Activated CD4-positive, alpha-beta memory T cell treated with anti-CD3 and anti-CD28 coated beads for 36 hours (primary cell): ENCODE results near the gene FAM131B. TPM values are rescaled to one million over a fixed set of nuclear protein-coding genes. Genes with fewer than 3 reads are reported as not detected.
A peak's percentile ranks its signal among the peaks of the same experiment; 100 is the strongest.

Source experiments
- CTCF ChIA-PET: fragments of 350-600 bp; sonication (Branson Sonifier 250); formaldehyde crosslinking; loops from one replicate; lab custom pipeline; 2021; ENCODE audit warnings: antibody characterized with exemption, inconsistent platforms; lab: Charles Lee
- POLR2A ChIA-PET: fragments of 350-600 bp; sonication (Branson Sonifier 250); formaldehyde crosslinking; loops from one replicate; lab custom pipeline; 2021; ENCODE audit warnings: antibody characterized with exemption; lab: Charles Lee
- DNase-seq: peaks from one replicate; pipeline ENCODE4 v3.0.0-alpha.2; 2020
- H3K27ac Mint-ChIP-seq: one replicate; pipeline ENCODE4 v1.8.0; 2021; ENCODE audit warnings: mixed read lengths
- H3K27me3 Mint-ChIP-seq: one replicate; pipeline ENCODE4 v1.8.0; 2021; ENCODE audit warnings: mixed read lengths
- H3K36me3 Mint-ChIP-seq: one replicate; pipeline ENCODE4 v1.8.0; 2021; ENCODE audit warnings: mixed read lengths
- H3K4me1 Mint-ChIP-seq: one replicate; pipeline ENCODE4 v1.8.0; 2021; ENCODE audit warnings: low read depth, mixed read lengths
- H3K4me3 Mint-ChIP-seq: one replicate; pipeline ENCODE4 v1.8.0; 2021; ENCODE audit warnings: mild to moderate bottlenecking, mixed read lengths
- H3K9me3 Mint-ChIP-seq: one replicate; pipeline ENCODE4 v1.8.0; 2021; ENCODE audit warnings: mixed read lengths
- intact Hi-C: fragments of 100-400 bp; cut with micrococcal nuclease; formaldehyde crosslinking; loops from one replicate; pipeline ENCODE4 v1.15.1; 2023
- total RNA-seq, 2 experiments: library from RNA; stranded (reverse); gene quantifications; one replicate each; pipeline ENCODE4 v1.2.3, GENCODE V29; 2021

Gene FAM131B
- total RNA-seq, 2 experiments from 2014 or later = 1.9 to 2.3 TPM

DNA sequence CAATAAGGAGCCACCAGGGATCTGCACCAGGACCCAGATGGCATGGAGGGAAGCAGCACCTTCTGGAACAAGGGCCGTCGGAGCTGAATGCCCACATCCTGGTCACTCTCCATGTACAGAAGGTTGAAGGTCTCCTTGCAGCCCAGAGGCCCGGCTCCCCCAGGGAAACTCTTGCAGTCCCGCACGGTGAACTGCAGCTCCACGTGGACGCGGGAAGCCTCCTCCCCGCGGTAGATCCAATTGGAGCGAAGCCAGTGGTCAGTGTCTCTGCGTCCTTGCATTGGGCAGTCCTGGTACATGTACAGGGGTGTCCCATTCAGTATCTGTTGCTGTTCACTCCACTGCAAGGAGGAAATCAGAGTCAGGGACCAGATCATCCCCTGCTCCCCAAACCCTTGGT lies 38.8 kb upstream of the FAM131B start:
- no peak overlapping the region for H3K4me3 Mint-ChIP-seq
- intact Hi-C loops = no loop called here
- H3K27me3 Mint-ChIP-seq = no peaks in the 10 kb centered on the region
- no peak for DNase-seq
- ChIA-PET POLR2A (no interaction called here), CTCF (interaction anchor here (1.6 to 4.1 kb wide), 2 partner anchors 15 to 102 kb away, joined by 4 to 28 read pairs; no protein-coding TSS in a partner anchor)
- no peaks in the 10 kb centered on the region for H3K36me3 Mint-ChIP-seq
- H3K27ac Mint-ChIP-seq = no peak overlapping the region
- H3K4me1 Mint-ChIP-seq = peaks cover 14% of the 10 kb centered on the region
- H3K9me3 Mint-ChIP-seq = no peaks in the 10 kb centered on the region

DNA sequence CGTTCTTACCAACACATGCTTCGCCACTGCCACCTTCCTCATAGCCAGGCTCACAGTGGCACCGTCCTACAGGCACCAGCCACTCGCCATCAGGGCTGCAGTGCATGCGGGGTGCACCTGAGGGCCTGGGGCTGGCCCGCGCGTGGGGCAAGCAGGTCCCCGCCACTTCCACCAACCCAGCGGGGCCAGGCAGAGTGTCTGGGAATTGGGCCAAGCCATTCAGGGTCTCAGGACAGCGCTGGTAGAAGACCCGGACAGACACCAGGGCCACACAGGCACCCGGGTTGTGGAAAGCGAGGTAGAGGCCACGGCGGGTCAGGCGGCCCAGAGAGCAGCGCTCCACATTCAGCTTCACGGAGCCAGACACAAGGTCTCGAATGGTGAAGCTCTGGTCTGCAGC lies 37.1 kb upstream of the FAM131B start:
- Mint-ChIP-seq H3K4me3 (no peak overlapping the region), H3K4me1 (peaks cover 11% of the 10 kb centered on the region), H3K36me3 (no peaks in the 10 kb centered on the region), H3K27ac (no peak overlapping the region), H3K9me3 (no peaks in the 10 kb centered on the region), H3K27me3 (no peaks in the 10 kb centered on the region)
- no peak for DNase-seq
- ChIA-PET CTCF (interaction anchor here (0.9 to 4.1 kb wide), 2 partner anchors 16 to 19 kb away, joined by 3 to 28 read pairs; no protein-coding TSS in a partner anchor), POLR2A (no interaction called here)
- intact Hi-C loops = no loop called here

DNA sequence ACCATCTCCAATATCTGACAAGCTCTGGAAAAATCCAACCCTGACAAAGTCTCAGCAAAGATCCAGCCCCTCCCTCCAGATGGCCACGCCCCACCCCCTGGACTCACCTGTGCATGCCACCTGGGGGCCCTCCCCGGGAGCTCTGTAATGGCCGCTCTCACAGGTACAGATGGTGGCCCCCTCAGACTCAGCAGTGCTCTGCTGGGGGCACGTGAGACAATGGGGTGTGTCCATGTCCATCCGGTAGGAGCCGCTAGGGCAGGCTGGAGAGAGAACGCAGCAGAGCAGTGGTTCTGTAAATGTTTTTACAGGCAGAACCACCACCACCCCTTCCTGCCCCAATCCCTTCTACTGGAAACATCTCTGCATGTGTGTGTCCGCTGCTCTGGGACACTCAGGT lies 36.6 kb upstream of the FAM131B start:
- Mint-ChIP-seq H3K27me3 (no peaks in the 10 kb centered on the region), H3K4me3 (no peak overlapping the region), H3K9me3 (no peaks in the 10 kb centered on the region), H3K27ac (no peak overlapping the region), H3K36me3 (no peaks in the 10 kb centered on the region), H3K4me1 (peaks cover 11% of the 10 kb centered on the region)
- DNase-seq = no peak
- intact Hi-C loops = no loop called here
- POLR2A ChIA-PET = no interaction called here
- CTCF ChIA-PET = interaction anchor here (0.9 kb wide), 1 partner anchor 19 kb away, joined by 3 read pairs; no protein-coding TSS in a partner anchor

DNA sequence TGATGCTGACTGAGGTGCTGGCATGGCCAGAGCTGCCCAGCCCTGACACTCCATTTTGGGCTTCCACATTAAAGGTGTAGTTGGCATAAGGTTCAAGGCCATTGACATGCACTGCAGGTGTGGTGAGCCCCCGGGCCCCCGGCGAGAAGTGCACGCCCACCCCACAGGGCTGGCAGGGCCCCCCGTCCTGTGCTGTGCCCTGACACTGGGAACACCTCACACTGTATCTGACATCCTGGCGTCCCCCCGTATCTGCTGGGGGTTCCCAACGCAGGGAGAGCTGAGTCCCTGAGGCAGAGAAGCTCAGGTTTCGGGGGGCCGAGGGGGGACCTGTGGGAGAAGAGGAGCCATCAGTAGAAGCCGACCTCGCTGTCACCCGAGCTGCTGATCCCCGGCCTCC lies 36.1 kb upstream of the FAM131B start:
- CTCF ChIA-PET = interaction anchor here (0.9 kb wide), 1 partner anchor 18 kb away, joined by 3 read pairs; no protein-coding TSS in a partner anchor
- Mint-ChIP-seq H3K9me3 (no peaks in the 10 kb centered on the region), H3K27ac (no peak overlapping the region), H3K27me3 (no peaks in the 10 kb centered on the region), H3K4me1 (peaks cover 8% of the 10 kb centered on the region), H3K4me3 (no peak overlapping the region), H3K36me3 (no peaks in the 10 kb centered on the region)
- intact Hi-C loops = no loop called here
- DNase-seq = no peak
- POLR2A ChIA-PET = no interaction called here

DNA sequence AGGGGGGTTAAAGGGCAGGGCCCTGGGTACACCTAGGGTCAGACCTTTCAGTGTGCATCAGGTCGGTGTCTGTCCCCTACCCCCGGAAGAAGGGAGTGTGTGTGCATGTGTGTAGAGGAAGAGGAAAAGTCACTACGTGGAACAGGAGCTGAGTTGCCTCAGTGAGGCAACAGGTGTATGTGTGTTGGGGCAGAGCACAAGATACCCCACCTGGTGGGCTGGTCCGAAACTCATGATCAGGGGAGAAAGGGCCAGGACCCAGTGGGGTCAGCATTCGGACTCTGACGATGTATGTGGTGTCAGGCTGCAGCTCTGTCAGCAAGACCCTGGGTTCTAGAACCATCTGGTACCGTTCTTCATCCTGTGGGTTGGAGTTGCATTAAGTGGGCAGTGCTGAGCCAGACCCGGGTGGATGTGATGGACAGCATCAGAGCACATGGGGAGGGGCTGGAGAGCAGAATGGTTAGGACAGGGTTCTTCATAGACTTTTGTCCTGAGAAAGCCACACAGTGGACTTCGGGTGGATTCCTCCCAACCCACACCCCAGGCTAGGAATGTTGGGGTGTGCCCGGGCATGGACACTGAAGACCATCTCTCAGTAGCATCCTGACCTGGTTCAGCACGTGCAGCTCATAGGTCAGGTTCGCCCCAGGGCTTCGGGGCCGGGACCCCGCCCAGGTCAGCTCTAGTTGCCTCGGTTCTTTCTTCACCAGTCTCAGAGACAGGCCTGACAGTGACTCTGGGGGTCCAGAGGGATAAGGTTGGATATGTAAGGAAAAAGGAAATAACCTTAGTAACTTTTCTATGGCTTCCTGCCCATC lies 35.4 kb upstream of the FAM131B start:
- Mint-ChIP-seq H3K36me3 (no peaks in the 10 kb centered on the region), H3K27ac (no peak overlapping the region), H3K27me3 (no peaks in the 10 kb centered on the region), H3K4me1 (peaks cover 5% of the 10 kb centered on the region), H3K4me3 (no peak overlapping the region), H3K9me3 (no peaks in the 10 kb centered on the region)
- CTCF ChIA-PET = no interaction called here
- DNase-seq = no peak
- POLR2A ChIA-PET = no interaction called here
- intact Hi-C loops = no loop called here

DNA sequence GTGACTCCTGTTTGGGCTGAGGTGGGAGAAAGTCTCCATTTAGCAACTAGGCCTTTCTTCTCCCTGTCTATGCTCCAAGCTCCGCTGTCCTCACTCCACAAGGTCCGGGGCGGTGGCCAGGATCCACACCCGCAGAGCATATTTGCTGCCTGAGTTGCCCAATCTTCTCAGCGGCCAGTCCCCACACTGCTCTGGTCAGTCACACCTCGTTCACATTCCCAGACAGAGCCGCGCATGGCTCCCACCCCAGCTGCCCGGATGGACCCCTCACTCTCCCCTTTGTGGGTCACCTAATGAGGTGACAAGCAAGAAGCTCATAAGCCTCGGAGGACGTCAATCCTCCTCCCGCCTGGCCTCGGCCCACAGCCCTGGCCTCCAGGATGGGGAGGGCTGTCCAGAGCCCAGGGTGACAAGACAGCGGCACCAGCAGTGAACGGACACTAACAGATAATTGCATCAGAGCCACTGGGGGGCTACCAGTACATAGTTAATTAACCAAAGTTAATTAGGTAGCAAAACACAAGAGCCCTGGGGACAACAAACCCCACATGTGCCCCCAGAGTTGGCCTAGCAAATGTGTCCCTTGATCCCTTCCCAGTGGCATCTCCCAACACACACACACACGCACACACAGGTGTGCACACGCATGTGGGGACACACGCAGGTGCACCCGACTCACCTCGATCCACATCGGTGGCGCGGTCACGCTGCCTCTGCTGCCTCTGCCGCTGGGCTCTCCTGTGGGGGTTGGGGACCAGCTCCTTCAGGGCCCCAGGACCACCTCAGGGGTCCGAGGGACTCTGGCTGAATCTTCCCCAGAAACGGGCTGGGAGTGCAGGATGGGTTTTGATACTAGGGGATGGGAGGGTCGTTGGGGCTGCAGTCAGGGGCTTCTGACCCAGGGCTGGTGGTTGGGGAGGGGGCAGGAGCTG lies 34.4 kb upstream of the FAM131B start:
- DNase-seq = no peak
- POLR2A ChIA-PET = no interaction called here

DNA sequence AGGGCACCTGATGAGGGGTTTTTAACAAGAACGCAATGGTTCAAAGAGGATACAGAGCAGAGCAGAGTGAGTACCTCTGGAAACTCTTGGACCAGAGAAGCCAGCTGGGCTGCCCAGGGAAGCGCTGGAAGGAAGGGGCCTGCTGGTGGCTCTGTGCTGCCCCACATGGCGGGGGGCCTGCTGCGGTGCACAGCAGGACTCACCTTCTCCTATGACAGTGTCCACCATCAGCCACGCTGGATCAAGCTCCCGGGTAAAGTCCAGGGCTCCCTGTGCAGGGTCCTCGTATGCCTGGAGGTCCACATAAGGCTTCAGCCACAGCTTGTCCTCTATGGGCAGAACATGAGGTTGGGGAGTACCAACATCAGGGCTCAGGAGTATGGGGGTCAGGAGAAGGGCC lies 33.7 kb upstream of the FAM131B start:
- Mint-ChIP-seq H3K27ac (no peak overlapping the region), H3K9me3 (no peaks in the 10 kb centered on the region), H3K36me3 (peaks cover 2% of the 10 kb centered on the region), H3K4me3 (no peak overlapping the region), H3K27me3 (no peaks in the 10 kb centered on the region), H3K4me1 (peaks cover 3% of the 10 kb centered on the region)
- intact Hi-C loops = no loop called here
- ChIA-PET CTCF (interaction anchor here (2.0 kb wide), 1 partner anchor 13 kb away, joined by 5 read pairs; no protein-coding TSS in a partner anchor), POLR2A (interaction anchor here (0.8 kb wide), 1 partner anchor 12 kb away, joined by 3 read pairs; no protein-coding TSS in a partner anchor)
- no peak for DNase-seq

More for the DNA sequence above, 34.4 kb upstream of the FAM131B start:
- Mint-ChIP-seq H3K27me3 (no peaks in the 10 kb centered on the region), H3K4me1 (peaks cover 3% of the 10 kb centered on the region), H3K36me3 (no peaks in the 10 kb centered on the region), H3K9me3 (no peaks in the 10 kb centered on the region), H3K27ac (no peak overlapping the region), H3K4me3 (no peak overlapping the region)
- intact Hi-C loops = no loop called here
- CTCF ChIA-PET = interaction anchor here (2.0 kb wide), 1 partner anchor 13 kb away, joined by 5 read pairs; no protein-coding TSS in a partner anchor

DNA sequence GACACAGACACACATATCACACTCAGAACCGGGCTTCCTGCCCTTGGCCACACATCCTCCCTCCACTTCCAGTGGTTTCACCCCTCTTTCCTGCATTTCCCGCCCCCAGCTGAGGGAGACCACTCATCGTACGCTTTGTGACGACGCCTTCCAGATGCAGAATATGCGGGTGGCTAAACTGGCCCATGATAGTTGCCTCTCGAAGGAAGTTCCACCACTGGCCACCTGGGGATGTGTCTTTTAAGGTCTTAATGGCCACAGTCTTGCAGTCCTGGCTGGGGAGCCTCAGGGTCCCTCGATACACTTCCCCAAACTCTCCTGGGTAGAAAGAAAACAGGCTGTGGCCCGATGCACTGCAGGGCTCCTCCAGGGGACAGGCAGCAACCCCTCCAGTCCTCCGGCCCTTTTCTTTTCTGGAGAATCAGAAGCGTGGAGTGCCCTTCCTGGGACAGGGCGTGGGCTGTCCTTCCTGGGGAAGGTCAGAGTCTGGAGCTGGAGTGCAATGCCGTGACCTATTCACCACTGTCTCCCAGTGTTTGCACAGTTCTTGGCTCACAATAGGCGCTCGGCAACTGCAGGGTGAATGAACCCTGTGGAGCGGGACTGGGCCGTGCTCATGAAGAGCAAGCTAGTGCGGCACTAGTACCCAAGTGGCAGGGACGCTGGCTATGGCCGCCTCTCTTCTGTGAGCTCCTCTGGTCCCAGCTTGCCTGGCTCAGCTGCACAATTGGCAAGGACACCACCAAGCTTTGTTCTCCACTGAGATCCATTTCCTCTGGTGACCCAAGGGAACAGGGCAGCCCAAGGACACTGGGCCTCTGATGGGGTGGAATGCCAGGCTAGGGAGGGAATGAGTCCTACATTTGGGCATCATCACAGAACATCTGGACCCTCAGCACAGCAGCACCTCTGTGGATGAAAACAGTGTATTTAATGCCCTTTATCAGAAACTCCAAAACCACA lies 33.0 kb upstream of the FAM131B start:
- H3K4me3 Mint-ChIP-seq = no peak overlapping the region
- no peaks in the 10 kb centered on the region for H3K27me3 Mint-ChIP-seq
- peak overlapping the region; percentile 19 for H3K27ac Mint-ChIP-seq
- H3K4me1 Mint-ChIP-seq = peaks cover 3% of the 10 kb centered on the region
- no peak for DNase-seq
- POLR2A ChIA-PET = interaction anchor here (0.8 kb wide), 1 partner anchor 11 kb away, joined by 3 read pairs; no protein-coding TSS in a partner anchor
- intact Hi-C loops = no loop called here
- H3K9me3 Mint-ChIP-seq = no peaks in the 10 kb centered on the region
- CTCF ChIA-PET = interaction anchor here (2.0 kb wide), 1 partner anchor 12 kb away, joined by 5 read pairs; no protein-coding TSS in a partner anchor
- peaks cover 3% of the 10 kb centered on the region for H3K36me3 Mint-ChIP-seq

DNA sequence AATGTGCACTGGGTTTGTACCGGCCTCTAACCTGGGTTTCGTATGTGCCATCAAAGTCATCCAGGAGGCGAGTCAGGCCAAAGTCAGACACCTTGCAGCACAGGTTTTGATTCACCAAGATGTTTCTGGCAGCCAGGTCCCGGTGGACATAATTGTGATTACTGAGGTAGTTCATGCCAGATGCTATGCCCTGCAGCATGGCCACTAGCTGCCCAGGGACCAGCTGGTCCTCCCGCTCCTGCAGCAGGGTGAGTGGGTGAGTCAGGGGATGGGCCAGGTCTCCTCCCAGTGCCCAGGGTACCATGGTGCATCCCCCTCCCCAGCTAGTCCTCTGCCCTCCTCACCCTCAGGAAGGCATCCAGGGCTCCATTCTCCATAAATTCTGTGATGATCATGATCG lies 32.3 kb upstream of the FAM131B start:
- Mint-ChIP-seq H3K9me3 (no peaks in the 10 kb centered on the region), H3K4me1 (peaks cover 8% of the 10 kb centered on the region), H3K27me3 (no peaks in the 10 kb centered on the region), H3K27ac (no peak overlapping the region), H3K4me3 (no peak overlapping the region), H3K36me3 (peaks cover 10% of the 10 kb centered on the region)
- DNase-seq = no peak
- CTCF ChIA-PET = interaction anchor here (2.0 kb wide), 1 partner anchor 11 kb away, joined by 5 read pairs; no protein-coding TSS in a partner anchor
- intact Hi-C loops = no loop called here
- POLR2A ChIA-PET = no interaction called here

DNA sequence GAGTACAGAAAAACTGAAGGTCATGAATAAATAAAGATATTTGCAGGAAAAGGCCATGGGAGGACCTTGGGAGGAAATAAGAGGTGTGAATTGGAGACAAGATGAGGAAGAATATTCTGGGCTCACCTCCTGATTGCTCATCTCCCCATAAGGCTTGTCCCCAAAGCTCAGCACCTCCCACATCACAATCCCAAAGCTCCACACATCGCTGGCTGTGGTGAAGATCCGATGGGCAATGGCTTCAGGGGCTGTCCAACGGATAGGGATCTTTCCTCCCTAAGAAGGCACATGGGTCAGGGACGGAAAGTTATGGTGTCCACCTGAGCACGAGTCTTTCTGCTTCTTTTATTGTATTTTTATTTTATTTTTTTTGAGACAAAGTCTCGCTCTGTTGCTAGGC lies 31.6 kb upstream of the FAM131B start:
- no peaks in the 10 kb centered on the region for H3K9me3 Mint-ChIP-seq
- peaks cover 16% of the 10 kb centered on the region for H3K36me3 Mint-ChIP-seq
- H3K4me1 Mint-ChIP-seq = peaks cover 15% of the 10 kb centered on the region
- no peak overlapping the region for H3K27ac Mint-ChIP-seq
- intact Hi-C loops = no loop called here
- ChIA-PET POLR2A (interaction anchor here (1.0 kb wide), 1 partner anchor 10 kb away, joined by 5 read pairs; no protein-coding TSS in a partner anchor), CTCF (interaction anchor here (1.7 kb wide), 1 partner anchor 21 kb away, joined by 4 read pairs; no protein-coding TSS in a partner anchor)
- no peak for DNase-seq
- H3K4me3 Mint-ChIP-seq = no peak overlapping the region
- H3K27me3 Mint-ChIP-seq = no peaks in the 10 kb centered on the region
